H1 (cell line): ENCODE results near the gene NPY1R. TPM values are rescaled to one million over a fixed set of nuclear protein-coding genes. Genes with fewer than 3 reads are reported as not detected.

Experiments used
- EGR1 ChIP-seq: IDR thresholded peaks from 2 replicates; pipeline ENCODE4 v1.6.1; 2011; ENCODE audit warnings: low read depth, low read length, borderline replicate concordance
- HDAC6 ChIP-seq: IDR thresholded peaks from one replicate; pipeline ENCODE4 v1.7.1; 2012; ENCODE audit warnings: low read depth, mild to moderate bottlenecking, inconsistent platforms, low read length, moderate library complexity
- PHF8 ChIP-seq: fragments of 200-600 bp; sonication (generic); conservative IDR thresholded peaks from 2 replicates; pipeline ENCODE4 v1.7.1; 2012; ENCODE audit warnings: low read depth, mild to moderate bottlenecking, inconsistent platforms, low read length, moderate library complexity
- SIN3A ChIP-seq, 2 experiments: IDR thresholded peaks in 1 of 2; conservative IDR thresholded peaks in 1 of 2; 2 replicates each; pipeline ENCODE4 v1.6.1; 2011 to 2012; ENCODE audit warnings: low read length in 2 of 2, improper control_type of control experiment in 1 of 2, low read depth in 1 of 2, mild to moderate bottlenecking in 1 of 2
- polyA plus RNA-seq, 7 experiments: library from polyadenylated mRNA; depleted of rRNA in 3 of 7; stranded (reverse) in 5 of 7; unstranded in 2 of 7; fragments of >200 nt in 5 of 7; fragments of 200-250 nt in 2 of 7; gene quantifications; 1 replicate in 5 of 7; 2 replicates in 1 of 7; 4 replicates in 1 of 7; pipeline versions ENCODE4 v1.2.1 to v1.2.3, GENCODE V29; 2011 to 2013; ENCODE audit warnings: missing spikeins in 2 of 7, mixed read lengths in 2 of 7
- total RNA-seq: library from RNA; stranded (reverse); fragmentation: NEBNext Ultra II Directional; extraction: Animal tissue kit (Norgen Biotek cat#: 25700); gene quantifications from 2 replicates; pipeline ENCODE4 v1.2.1, GENCODE V29; 2021

Gene NPY1R
- total and polyA plus RNA-seq, 2 of the 8 experiments (the other 6 are each of a cell fraction or from before 2014, with no cell fraction given), result 5.9 to 6.3 TPM

GRCh38 chr4:163344147-163345125, 12.0 kb upstream of the NPY1R start (continued):
- TF ChIP-seq SIN3A (conservative IDR thresholded peaks at IDR 0.05 in 1 of 2, IDR thresholded peaks at IDR 0.05 in 1 of 2; ENCODE audit: low read depth in 1 of 2, low read length in 2 of 2) (peak in 1 of 2 experiments; percentile 35; a peak in 1 of 4 replicates), HDAC6 (no peak), EGR1 (no peak), PHF8 (0 out of 2 replicates have a peak, but pooled peaks have one; percentile 40)
- TF ChIP-seq, all 59 proteins: peak for 8
